H9 (cell line): Measurements from ENCODE around the gene ADISSP. TPM values are rescaled to one million over a fixed set of nuclear protein-coding genes. Genes with fewer than 3 reads are reported as not detected.

ENCODE experiments used
- DNase-seq: peaks from one replicate; pipeline ENCODE4 v3.0.0-alpha.2; 2017
- H2AFZ ChIP-seq: one replicate; pipeline ENCODE4 v1.6.1; 2013; ENCODE audit warnings: mild to moderate bottlenecking, low read length, control low read depth, moderate library complexity
- H2AK5ac ChIP-seq: 2 replicates; pipeline ENCODE4 v1.6.1; 2013; ENCODE audit warnings: low read length, control low read depth, mixed read lengths; ENCODE audit not compliant: insufficient read length
- H2BK120ac ChIP-seq: one replicate; pipeline ENCODE4 v1.6.1; 2013; ENCODE audit warnings: low read depth, mild to moderate bottlenecking, low read length, control low read depth, inconsistent platforms; ENCODE audit not compliant: poor library complexity, severe bottlenecking
- H2BK12ac ChIP-seq: 2 replicates; pipeline ENCODE4 v1.6.1; 2013; ENCODE audit warnings: low read length, control low read depth, mixed read lengths, low read depth; ENCODE audit not compliant: insufficient read length
- H2BK15ac ChIP-seq: 2 replicates; pipeline ENCODE4 v1.6.1; 2013; ENCODE audit warnings: low read depth, low read length, control low read depth
- H2BK20ac ChIP-seq: one replicate; pipeline ENCODE4 v1.6.1; 2013; ENCODE audit warnings: low read depth, mild to moderate bottlenecking, low read length, control low read depth, inconsistent platforms; ENCODE audit not compliant: poor library complexity, severe bottlenecking
- H2BK5ac ChIP-seq: 2 replicates; pipeline ENCODE4 v1.6.1; 2013; ENCODE audit warnings: low read length, control low read depth, mixed read lengths; ENCODE audit not compliant: insufficient read length
- H3K14ac ChIP-seq: 2 replicates; pipeline ENCODE4 v1.6.1; 2013; ENCODE audit warnings: low read length, control low read depth; ENCODE audit not compliant: insufficient read depth
- H3K18ac ChIP-seq: 2 replicates; pipeline ENCODE4 v1.6.1; 2013; ENCODE audit warnings: low read depth, mild to moderate bottlenecking, mixed read lengths, low read length, control low read depth; ENCODE audit not compliant: insufficient read length
- H3K23ac ChIP-seq: 2 replicates; pipeline ENCODE4 v1.6.1; 2013; ENCODE audit warnings: low read length, control low read depth, mixed read lengths, low read depth; ENCODE audit not compliant: insufficient read length
- H3K23me2 ChIP-seq: 2 replicates; pipeline ENCODE4 v1.6.1; 2013; ENCODE audit warnings: low read depth, mild to moderate bottlenecking, mixed read lengths, low read length, control low read depth; ENCODE audit not compliant: insufficient read length, poor library complexity, severe bottlenecking
- H3K27ac ChIP-seq: 2 replicates; pipeline ENCODE4 v1.5.1; 2013; ENCODE audit warnings: low read length, control low read depth, mixed read lengths, low read depth; ENCODE audit not compliant: insufficient read length
- H3K27me3 ChIP-seq: 2 replicates; pipeline ENCODE4 v1.6.1; 2013; ENCODE audit warnings: low read length, control low read depth, inconsistent platforms; ENCODE audit not compliant: insufficient read depth
- H3K4ac ChIP-seq: 2 replicates; pipeline ENCODE4 v1.6.1; 2013; ENCODE audit warnings: low read depth, mild to moderate bottlenecking, control low read depth, inconsistent platforms, low read length, moderate library complexity
- H3K4me1 ChIP-seq: 2 replicates; pipeline ENCODE4 v1.6.1; 2013; ENCODE audit warnings: low read length, control low read depth, inconsistent platforms; ENCODE audit not compliant: insufficient read depth
- H3K4me2 ChIP-seq: 2 replicates; pipeline ENCODE4 v1.6.1; 2013; ENCODE audit warnings: low read length, control low read depth, mixed read lengths; ENCODE audit not compliant: insufficient read length, insufficient read depth
- H3K56ac ChIP-seq: 2 replicates; pipeline ENCODE4 v1.6.1; 2013; ENCODE audit warnings: low read depth, mild to moderate bottlenecking, mixed read lengths, low read length, control low read depth; ENCODE audit not compliant: insufficient read length
- H3K79me1 ChIP-seq: 2 replicates; pipeline ENCODE4 v1.6.1; 2013; ENCODE audit warnings: low read depth, mild to moderate bottlenecking, moderate library complexity, low read length, control low read depth, inconsistent platforms; ENCODE audit not compliant: insufficient read depth, poor library complexity, severe bottlenecking
- H3K79me2 ChIP-seq: 2 replicates; pipeline ENCODE4 v1.6.1; 2013; ENCODE audit warnings: low read length, control low read depth, inconsistent platforms; ENCODE audit not compliant: insufficient read depth
- H3K9ac ChIP-seq: 2 replicates; pipeline ENCODE4 v1.6.1; 2013; ENCODE audit warnings: low read length, control low read depth, mixed read lengths; ENCODE audit not compliant: insufficient read length; ENCODE audit errors: extremely low read depth
- H3K9me3 ChIP-seq: one replicate; pipeline ENCODE4 v1.6.1; 2013; ENCODE audit warnings: low read depth, low read length, inconsistent platforms; ENCODE audit not compliant: control insufficient read depth
- H3T11ph ChIP-seq: one replicate; pipeline ENCODE4 v1.6.1; 2013; ENCODE audit warnings: mild to moderate bottlenecking, low read length, control low read depth, inconsistent platforms
- H4K20me1 ChIP-seq: one replicate; pipeline ENCODE4 v1.6.1; 2013; ENCODE audit not compliant: control insufficient read depth, insufficient read length, insufficient read depth
- H4K5ac ChIP-seq: 2 replicates; pipeline ENCODE4 v1.6.1; 2013; ENCODE audit warnings: low read depth, mild to moderate bottlenecking, mixed read lengths, low read length, control low read depth; ENCODE audit not compliant: insufficient read length
- H4K8ac ChIP-seq: replicated peaks from 2 replicates; pipeline ENCODE4 v1.6.1; 2013; ENCODE audit warnings: low read length, control low read depth, mixed read lengths, low read depth; ENCODE audit not compliant: insufficient read length
- H4K91ac ChIP-seq: 2 replicates; pipeline ENCODE4 v1.6.1; 2013; ENCODE audit warnings: low read depth, mild to moderate bottlenecking, moderate library complexity, mixed read lengths, low read length, control low read depth; ENCODE audit not compliant: insufficient read length
- H3K27ac Mint-ChIP-seq, 3 experiments: 2 replicates in 2 of 3; 3 replicates in 1 of 3; pipeline ENCODE4 v1.8.0; 2020 to 2021; ENCODE audit warnings: mixed read lengths in 3 of 3, mild to moderate bottlenecking in 1 of 3, moderate library complexity in 1 of 3
- H3K27me3 Mint-ChIP-seq: 2 replicates; pipeline ENCODE4 v1.8.0; 2021; ENCODE audit warnings: low read depth, mild to moderate bottlenecking, moderate library complexity, mixed read lengths
- H3K36me3 Mint-ChIP-seq, 3 experiments: 2 replicates in 2 of 3; 3 replicates in 1 of 3; pipeline ENCODE4 v1.8.0; 2020 to 2021; ENCODE audit warnings: low read depth in 3 of 3, mixed read lengths in 3 of 3; ENCODE audit not compliant: insufficient read depth in 1 of 3
- H3K4me1 Mint-ChIP-seq, 2 experiments: 2 replicates each; pipeline ENCODE4 v1.8.0; 2020; ENCODE audit warnings: mixed read lengths in 2 of 2
- H3K4me3 Mint-ChIP-seq, 2 experiments: 2 replicates in 1 of 2; 3 replicates in 1 of 2; pipeline ENCODE4 v1.8.0; 2020 to 2021; ENCODE audit warnings: mild to moderate bottlenecking in 2 of 2, mixed read lengths in 2 of 2, moderate library complexity in 1 of 2
- H3K9me3 Mint-ChIP-seq, 2 experiments: 2 replicates in 1 of 2; 3 replicates in 1 of 2; pipeline ENCODE4 v1.8.0; 2020; ENCODE audit warnings: mild to moderate bottlenecking in 2 of 2, mixed read lengths in 2 of 2, moderate library complexity in 1 of 2
- CTCF ChIP-seq: fragments of 200-600 bp; sonication (generic); conservative IDR thresholded peaks from 3 replicates; pipeline ENCODE4 v1.8.0; 2021; ENCODE audit warnings: antibody characterized with exemption, mild to moderate bottlenecking
- WGBS: extraction: QIAGEN DNeasy Blood & Tissue Kit; methylation state at CpG from one replicate; pipeline ENCODE4 v1.1.7; 2013; ENCODE audit warnings: missing lambda C conversion rate, low lambda C conversion rate, mixed read lengths; ENCODE audit not compliant: insufficient read length; ENCODE audit errors: extremely low coverage; 5-methylcytosine and 5-hydroxymethylcytosine counted together
- total RNA-seq: library from RNA; stranded (reverse); gene quantifications from 2 replicates; pipeline ENCODE4 v1.2.1, GENCODE V29; 2021

The ADISSP gene
- total RNA-seq, 1 experiment from 2014 or later: 80.9 TPM

GRCh38 chr20:3812975-3813847 lies 45.7 kb upstream of the ADISSP start:
- H3K79me2 ChIP-seq: no peaks in the 10 kb centered on the region
- H3K23ac ChIP-seq: no peak overlapping the region
- no peak overlapping the region for H3K56ac ChIP-seq
- H3K4me1 ChIP-seq: no peaks in the 10 kb centered on the region; the same call in 1 of the 2 replicates
- no peak overlapping the region for H3K18ac ChIP-seq
- no peaks in the 10 kb centered on the region for H3K79me1 ChIP-seq
- H2AFZ ChIP-seq: no peak overlapping the region
- no peak overlapping the region for H4K5ac ChIP-seq
- no peaks in the 10 kb centered on the region for H3K9me3 Mint-ChIP-seq
- no peak overlapping the region for H3K4ac ChIP-seq
- H3K36me3 Mint-ChIP-seq: no peaks in the 10 kb centered on the region; a peak in 1 of 7 replicates
- H4K91ac ChIP-seq: no peak overlapping the region
- no peak for TF ChIP-seq CTCF
- H3T11ph ChIP-seq: no peak overlapping the region
- no peak overlapping the region for H2BK12ac ChIP-seq
- H3K4me1 Mint-ChIP-seq: peaks cover 13 to 21% of the 10 kb centered on the region in 2 experiments
- no peak overlapping the region for H4K8ac ChIP-seq
- peaks cover 8% of the 10 kb centered on the region for H3K27me3 Mint-ChIP-seq
- H3K14ac ChIP-seq: no peak overlapping the region
- no peak overlapping the region for H2BK120ac ChIP-seq
- H3K27ac ChIP-seq: no peak overlapping the region
- no peak overlapping the region for H2BK5ac ChIP-seq
- H3K4me2 ChIP-seq: no peak overlapping the region
- no CpG with 5 or more reads among the region's 8 CpGs for WGBS
- no peak overlapping the region for H3K27ac Mint-ChIP-seq
- no peaks in the 10 kb centered on the region for H3K23me2 ChIP-seq
- no peak overlapping the region for H3K9ac ChIP-seq
- no peak overlapping the region; a peak in 1 of 5 replicates for H3K4me3 Mint-ChIP-seq
- H3K27me3 ChIP-seq: no peaks in the 10 kb centered on the region
- no peaks in the 10 kb centered on the region for H4K20me1 ChIP-seq
- no peak overlapping the region for H2BK20ac ChIP-seq
- no peaks in the 10 kb centered on the region for H3K9me3 ChIP-seq
- DNase-seq: no peak
- no peak overlapping the region for H2BK15ac ChIP-seq
- H2AK5ac ChIP-seq: no peak overlapping the region
